ENCODE results near the gene ATP2C2. TPM values are rescaled to one million over a fixed set of nuclear protein-coding genes. Genes with fewer than 3 reads are reported as not detected.

The ATP2C2 gene
- polyA plus RNA-seq, 6 donors from 2014 or later, result not detected

GRCh38 chr16:84479716-84480450 lies 111.5 kb downstream of the ATP2C2 start:
- H3K9me3 Mint-ChIP-seq, result peaks cover 1 to 8% (median 4%) of the 10 kb centered on the region in 7 donors
- peaks cover 3 to 13% of the 10 kb centered on the region in 2 donors for H3K36me3 Mint-ChIP-seq
- DNase-seq (no peak), ATAC-seq (ENCODE audit: low read depth in 2 of 2) (no peak)
- no peaks in the 10 kb centered on the region for H3K27me3 Mint-ChIP-seq
- H3K4me3 Mint-ChIP-seq, result no peak overlapping the region
- no peak overlapping the region for H3K27ac Mint-ChIP-seq
- H3K4me1 Mint-ChIP-seq, result peaks cover 0 to 18% (median 0%) of the 10 kb centered on the region in 3 donors

- H3K36me3 Mint-ChIP-seq, result peaks cover 0 to 12% of the 10 kb centered on the region in 2 donors
- H3K27ac Mint-ChIP-seq, result no peak overlapping the region
- ATAC-seq (ENCODE audit: low read depth in 2 of 2), result no peak
Observed at GRCh38 chr16:84481051-84481735, 112.9 kb downstream of the ATP2C2 start.

GRCh38 chr16:84482001-84482891 lies 113.9 kb downstream of the ATP2C2 start:
- ATAC-seq (ENCODE audit: low read depth in 2 of 2) (no peak), DNase-seq (no peak)
- H3K4me3 Mint-ChIP-seq, result no peak overlapping the region
- H3K4me1 Mint-ChIP-seq, result peaks cover 0 to 18% (median 0%) of the 10 kb centered on the region in 3 donors
- H3K9me3 Mint-ChIP-seq, result no peaks in the 10 kb centered on the region
- no peaks in the 10 kb centered on the region for H3K27me3 Mint-ChIP-seq
- no peak overlapping the region for H3K27ac Mint-ChIP-seq
- H3K36me3 Mint-ChIP-seq, result peaks cover 0 to 12% of the 10 kb centered on the region in 2 donors

More at GRCh38 chr16:84481051-84481735, 112.9 kb downstream of the ATP2C2 start:
- peaks cover 0 to 2% (median 0%) of the 10 kb centered on the region in 7 donors for H3K9me3 Mint-ChIP-seq
- H3K27me3 Mint-ChIP-seq, result no peaks in the 10 kb centered on the region
- no peak for DNase-seq
- H3K4me3 Mint-ChIP-seq, result no peak overlapping the region
- H3K4me1 Mint-ChIP-seq, result peaks cover 0 to 18% (median 0%) of the 10 kb centered on the region in 3 donors

GRCh38 chr16:84482951-84483881 lies 114.9 kb downstream of the ATP2C2 start:
- peaks cover 0 to 10% of the 10 kb centered on the region in 2 donors for H3K36me3 Mint-ChIP-seq
- H3K27me3 Mint-ChIP-seq, result no peaks in the 10 kb centered on the region
- no peaks in the 10 kb centered on the region for H3K9me3 Mint-ChIP-seq
- ATAC-seq (ENCODE audit: low read depth in 2 of 2) (no peak), DNase-seq (no peak)
- peak overlapping the region in 2 of 6 donors; percentile 33 to 62 for H3K27ac Mint-ChIP-seq
- H3K4me1 Mint-ChIP-seq, result peaks cover 0 to 18% (median 0%) of the 10 kb centered on the region in 3 donors
- no peak overlapping the region for H3K4me3 Mint-ChIP-seq

- Mint-ChIP-seq H3K36me3 (peaks cover 0 to 2% of the 10 kb centered on the region in 2 donors), H3K27me3 (no peaks in the 10 kb centered on the region), H3K27ac (no peak overlapping the region), H3K4me3 (no peak overlapping the region), H3K4me1 (peaks cover 0 to 18% (median 0%) of the 10 kb centered on the region in 3 donors), H3K9me3 (no peaks in the 10 kb centered on the region)
- DNase-seq (no peak), ATAC-seq (ENCODE audit: low read depth in 2 of 2) (no peak)
Observed at GRCh38 chr16:84483882-84484565, 115.7 kb downstream of the ATP2C2 start.

- no peaks in the 10 kb centered on the region for H3K9me3 Mint-ChIP-seq
- no peak overlapping the region for H3K27ac Mint-ChIP-seq
- peaks cover 0 to 18% (median 0%) of the 10 kb centered on the region in 3 donors for H3K4me1 Mint-ChIP-seq
- no peaks in the 10 kb centered on the region for H3K27me3 Mint-ChIP-seq
- DNase-seq (no peak), ATAC-seq (ENCODE audit: low read depth in 2 of 2) (no peak)
- no peak overlapping the region for H3K4me3 Mint-ChIP-seq
- H3K36me3 Mint-ChIP-seq, result no peaks in the 10 kb centered on the region
Observed at GRCh38 chr16:84484579-84485254, 116.4 kb downstream of the ATP2C2 start.

GRCh38 chr16:84485255-84486010 lies 117.1 kb downstream of the ATP2C2 start:
- Mint-ChIP-seq H3K27me3 (no peaks in the 10 kb centered on the region), H3K4me1 (peaks cover 0 to 18% (median 0%) of the 10 kb centered on the region in 3 donors), H3K36me3 (peaks cover under 1% of the 10 kb centered on the region in 2 donors), H3K27ac (no peak overlapping the region), H3K4me3 (no peak overlapping the region), H3K9me3 (no peaks in the 10 kb centered on the region)
- ATAC-seq (ENCODE audit: low read depth in 2 of 2) (no peak), DNase-seq (no peak)

GRCh38 chr16:84486126-84486525 lies 117.8 kb downstream of the ATP2C2 start:
- Mint-ChIP-seq H3K4me3 (no peak overlapping the region), H3K9me3 (no peaks in the 10 kb centered on the region), H3K27ac (no peak overlapping the region), H3K27me3 (no peaks in the 10 kb centered on the region), H3K4me1 (peaks cover 0 to 18% (median 0%) of the 10 kb centered on the region in 3 donors), H3K36me3 (peaks cover 6% of the 10 kb centered on the region in 2 donors)
- DNase-seq (no peak), ATAC-seq (ENCODE audit: low read depth in 2 of 2) (no peak)

GRCh38 chr16:84486551-84487235 lies 118.4 kb downstream of the ATP2C2 start:
- H3K4me3 Mint-ChIP-seq, result no peak overlapping the region
- H3K9me3 Mint-ChIP-seq, result no peaks in the 10 kb centered on the region
- H3K27ac Mint-ChIP-seq, result no peak overlapping the region
- ATAC-seq (ENCODE audit: low read depth in 2 of 2), result no peak
- H3K4me1 Mint-ChIP-seq, result peaks cover 0 to 18% (median 0%) of the 10 kb centered on the region in 3 donors
- peaks cover 6% of the 10 kb centered on the region in 2 donors for H3K36me3 Mint-ChIP-seq
- no peak for DNase-seq
- no peaks in the 10 kb centered on the region for H3K27me3 Mint-ChIP-seq

GRCh38 chr16:84487358-84487757 lies 119.0 kb downstream of the ATP2C2 start:
- Mint-ChIP-seq H3K27me3 (no peaks in the 10 kb centered on the region), H3K4me1 (peaks cover 0 to 13% (median 0%) of the 10 kb centered on the region in 3 donors), H3K36me3 (peaks cover 6% of the 10 kb centered on the region in 2 donors), H3K27ac (peak overlapping the region in 1 of 6 donors; percentile 21), H3K4me3 (no peak overlapping the region), H3K9me3 (no peaks in the 10 kb centered on the region)
- DNase-seq (no peak), ATAC-seq (ENCODE audit: low read depth in 2 of 2) (no peak)

- Mint-ChIP-seq H3K27ac (no peak overlapping the region), H3K27me3 (no peaks in the 10 kb centered on the region)
Observed at GRCh38 chr16:84489131-84489530, 120.8 kb downstream of the ATP2C2 start.

More at GRCh38 chr16:84489131-84489530, 120.8 kb downstream of the ATP2C2 start:
- peaks cover 8 to 12% of the 10 kb centered on the region in 2 donors for H3K36me3 Mint-ChIP-seq
- no peak overlapping the region for H3K4me3 Mint-ChIP-seq
- H3K9me3 Mint-ChIP-seq, result peaks cover 0 to 11% (median 5%) of the 10 kb centered on the region in 7 donors
- DNase-seq (no peak), ATAC-seq (ENCODE audit: low read depth in 2 of 2) (no peak)
- no peaks in the 10 kb centered on the region for H3K4me1 Mint-ChIP-seq

Data from naive B cell (primary cell).